GM12875 (cell line): Measurements from ENCODE around the gene CD34.

Source experiments
- H3K4me3 ChIP-seq: one replicate; pipeline ENCODE4 v1.5.1; 2011; ENCODE audit warnings: low read depth, low read length, control low read depth
- TF ChIP-seq, protein P1 (sequence below): IDR thresholded peaks from 2 replicates; pipeline ENCODE4 v1.5.1; 2011; ENCODE audit warnings: low read depth, mild to moderate bottlenecking, control low read depth, inconsistent platforms, low read length, moderate library complexity, borderline replicate concordance; ENCODE audit not compliant: insufficient read depth

CD34 gene

DNA sequence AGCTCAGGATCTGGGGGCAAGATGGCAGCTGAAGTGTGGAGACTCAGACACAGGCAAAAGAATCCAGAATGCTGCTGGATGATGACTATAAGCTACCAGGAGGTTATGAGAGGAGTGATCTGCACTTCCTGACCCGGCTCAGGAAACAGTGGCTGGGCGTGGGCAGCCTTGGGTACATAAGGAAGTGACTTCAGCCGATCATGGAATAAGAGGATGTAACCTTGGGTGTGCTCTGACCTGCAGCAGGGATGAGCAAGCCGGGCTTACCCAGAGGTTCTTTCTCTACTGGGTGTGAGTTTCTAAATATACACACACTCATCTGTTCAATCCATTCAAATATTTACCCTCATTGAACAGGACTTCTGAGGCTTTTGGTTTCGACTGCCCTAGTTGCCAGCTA lies 62.7 kb downstream of the CD34 start:
- TF ChIP-seq, protein P1, sequence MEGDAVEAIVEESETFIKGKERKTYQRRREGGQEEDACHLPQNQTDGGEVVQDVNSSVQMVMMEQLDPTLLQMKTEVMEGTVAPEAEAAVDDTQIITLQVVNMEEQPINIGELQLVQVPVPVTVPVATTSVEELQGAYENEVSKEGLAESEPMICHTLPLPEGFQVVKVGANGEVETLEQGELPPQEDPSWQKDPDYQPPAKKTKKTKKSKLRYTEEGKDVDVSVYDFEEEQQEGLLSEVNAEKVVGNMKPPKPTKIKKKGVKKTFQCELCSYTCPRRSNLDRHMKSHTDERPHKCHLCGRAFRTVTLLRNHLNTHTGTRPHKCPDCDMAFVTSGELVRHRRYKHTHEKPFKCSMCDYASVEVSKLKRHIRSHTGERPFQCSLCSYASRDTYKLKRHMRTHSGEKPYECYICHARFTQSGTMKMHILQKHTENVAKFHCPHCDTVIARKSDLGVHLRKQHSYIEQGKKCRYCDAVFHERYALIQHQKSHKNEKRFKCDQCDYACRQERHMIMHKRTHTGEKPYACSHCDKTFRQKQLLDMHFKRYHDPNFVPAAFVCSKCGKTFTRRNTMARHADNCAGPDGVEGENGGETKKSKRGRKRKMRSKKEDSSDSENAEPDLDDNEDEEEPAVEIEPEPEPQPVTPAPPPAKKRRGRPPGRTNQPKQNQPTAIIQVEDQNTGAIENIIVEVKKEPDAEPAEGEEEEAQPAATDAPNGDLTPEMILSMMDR = no peak
- no peak overlapping the region for H3K4me3 ChIP-seq

DNA sequence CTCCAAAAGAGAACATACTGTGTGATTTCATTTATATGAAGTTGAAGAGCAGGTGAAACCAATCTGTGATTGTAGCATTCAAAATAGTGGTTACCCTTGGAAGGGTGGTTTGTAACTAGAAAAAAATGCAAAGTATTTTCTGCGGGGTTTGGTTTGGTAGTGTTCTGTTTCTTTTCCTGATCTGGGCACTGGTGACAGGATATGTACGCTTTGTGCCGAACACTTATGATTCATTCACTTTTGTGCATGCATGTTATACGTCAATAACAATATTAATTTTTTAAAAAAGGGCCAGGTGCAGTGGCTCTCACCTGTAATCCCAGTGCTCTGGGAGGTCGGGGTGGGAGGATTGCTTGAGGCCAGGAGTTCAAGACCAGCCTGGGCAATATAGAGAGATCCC lies 63.8 kb downstream of the CD34 start:
- TF ChIP-seq, protein P1 = no peak

DNA sequence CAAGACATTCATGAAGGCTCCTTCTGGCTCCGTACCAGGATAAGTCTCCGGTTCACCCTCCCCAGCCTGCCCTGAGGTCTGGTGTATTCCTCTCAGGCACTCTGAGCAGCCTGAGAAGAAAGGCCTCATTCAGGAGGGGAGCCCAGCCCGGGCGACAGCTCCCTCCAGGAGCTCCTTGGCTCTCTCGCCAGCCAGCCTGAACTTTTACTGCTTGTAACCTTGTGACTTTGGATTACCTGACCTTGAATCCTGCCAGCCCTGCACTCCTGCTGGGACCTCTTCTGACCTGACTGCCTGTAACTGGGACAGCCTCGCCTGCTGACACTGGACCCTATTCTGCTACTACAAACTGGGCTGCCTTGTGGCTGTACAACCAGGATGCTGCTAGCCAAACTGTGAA lies 65.8 kb downstream of the CD34 start:
- TF ChIP-seq, protein P1 = no peak
- H3K4me3 ChIP-seq = no peak overlapping the region

More for the DNA sequence above, 63.8 kb downstream of the CD34 start:
- H3K4me3 ChIP-seq = no peak overlapping the region

DNA sequence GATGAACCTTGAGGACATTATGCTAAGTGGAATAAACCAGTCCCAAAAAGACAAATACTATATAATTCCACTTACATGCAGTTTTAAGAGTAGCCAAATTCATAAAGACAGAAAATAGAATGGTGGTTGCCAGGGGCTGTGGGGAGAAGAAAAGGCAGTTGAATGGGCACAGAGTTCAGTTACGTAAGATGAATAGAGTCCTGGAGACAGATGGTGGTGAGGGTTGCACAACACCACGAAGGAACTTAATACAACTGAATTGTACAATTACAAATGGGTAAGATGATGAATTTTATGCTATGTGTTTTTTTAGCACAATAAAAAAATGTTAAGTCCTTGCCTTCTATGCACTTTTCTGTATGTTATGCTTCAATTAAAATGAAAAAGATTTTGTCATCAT lies 66.6 kb downstream of the CD34 start:
- TF ChIP-seq, protein P1 = no peak
- no peak overlapping the region for H3K4me3 ChIP-seq

DNA sequence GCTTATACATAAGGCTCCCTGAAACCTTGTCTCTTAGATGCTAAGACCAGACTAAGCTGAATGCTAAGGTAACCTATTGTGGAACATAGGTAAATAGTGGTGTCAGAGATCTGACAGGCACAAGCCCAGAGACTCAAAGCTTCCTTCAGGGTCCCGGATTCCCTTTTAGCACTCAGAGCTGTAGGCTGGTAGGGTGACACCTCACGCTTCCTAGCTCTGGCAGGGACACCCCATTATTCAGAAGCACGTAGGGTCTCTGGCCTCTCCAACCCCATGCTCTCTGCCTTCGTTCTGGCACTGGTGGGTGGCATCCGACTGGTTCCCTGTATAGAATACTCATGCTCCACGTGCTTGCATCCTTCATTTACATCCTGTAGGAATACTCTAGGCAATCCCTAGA lies 68.4 kb downstream of the CD34 start:
- H3K4me3 ChIP-seq = no peak overlapping the region
- TF ChIP-seq, protein P1 = no peak

DNA sequence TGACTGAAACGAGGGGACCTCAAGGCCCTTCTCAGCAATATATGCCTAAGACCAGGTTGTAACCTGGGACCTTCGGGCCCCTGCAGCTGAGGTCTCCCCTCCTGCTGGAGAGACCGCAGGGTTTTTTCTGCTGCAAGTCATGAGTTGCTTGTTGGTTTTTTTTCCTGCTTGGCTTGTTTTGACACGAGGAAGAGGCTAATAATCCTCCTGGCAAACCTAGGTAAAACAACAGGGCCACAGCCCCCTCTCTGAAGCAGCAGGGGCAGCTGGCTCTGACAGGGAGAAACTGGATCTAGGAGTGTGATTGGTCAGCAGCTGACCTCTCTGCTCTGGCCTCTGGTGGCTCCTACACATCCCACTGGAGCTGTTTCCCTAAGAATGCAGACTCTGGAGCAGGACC lies 69.0 kb downstream of the CD34 start:
- H3K4me3 ChIP-seq = no peak overlapping the region
- TF ChIP-seq, protein P1 = no peak

DNA sequence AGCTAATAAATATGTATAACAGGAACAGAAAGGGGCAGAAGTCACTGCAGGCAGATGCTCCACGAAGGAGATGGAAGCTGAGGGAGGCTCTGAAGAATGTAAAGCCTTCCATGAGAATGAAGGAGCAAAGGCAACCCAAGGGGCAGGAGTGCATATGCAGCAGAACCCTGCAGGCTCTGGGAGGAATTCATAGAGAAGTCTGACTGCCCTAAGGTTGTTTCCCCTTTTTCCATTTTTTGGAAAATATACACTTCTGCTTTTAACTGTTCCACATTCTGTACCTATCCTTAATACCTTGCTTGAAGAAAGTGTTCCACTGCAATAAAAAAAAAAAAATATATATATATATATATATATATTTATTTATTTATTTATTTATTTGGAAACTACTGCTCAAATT lies 69.6 kb downstream of the CD34 start:
- TF ChIP-seq, protein P1 = no peak
- H3K4me3 ChIP-seq = no peak overlapping the region
